Keratinocyte (primary cell): ENCODE results near the gene AP3M1. TPM values are rescaled to one million over a fixed set of nuclear protein-coding genes. Genes with fewer than 3 reads are reported as not detected.

Source experiments
- DNase-seq: peaks from one replicate; pipeline ENCODE4 v3.0.0-alpha.2; 2011; ENCODE audit warnings: low read depth, missing footprints, low spot score
- FAIRE-seq: peaks from 2 replicates; lab custom pipeline; 2011; peaks lifted over from hg19 to GRCh38; lab: Jason Lieb, UNC
- H2AFZ ChIP-seq: 2 replicates; pipeline ENCODE4 v1.6.0; 2012; ENCODE audit warnings: low read length, control low read depth, inconsistent platforms; ENCODE audit not compliant: control insufficient read depth
- H3K27ac ChIP-seq: 2 replicates; pipeline ENCODE4 v1.5.1; 2011; ENCODE audit warnings: low read length; ENCODE audit not compliant: control insufficient read depth, insufficient read depth
- H3K27me3 ChIP-seq: 3 replicates; pipeline ENCODE4 v1.6.0; 2011; ENCODE audit warnings: low read length; ENCODE audit not compliant: control insufficient read depth, insufficient read depth; ENCODE audit errors: extremely low read depth
- H3K36me3 ChIP-seq, 2 experiments: 2 replicates in 1 of 2; 3 replicates in 1 of 2; pipeline ENCODE4 v1.5.1; 2011; ENCODE audit warnings: low read length in 2 of 2, mild to moderate bottlenecking in 1 of 2; ENCODE audit not compliant: control insufficient read depth in 2 of 2, insufficient read depth in 2 of 2; ENCODE audit errors: extremely low read depth in 1 of 2
- H3K4me1 ChIP-seq: 3 replicates; pipeline ENCODE4 v1.5.1; 2011; ENCODE audit warnings: low read length; ENCODE audit not compliant: control insufficient read depth, insufficient read depth; ENCODE audit errors: extremely low read depth
- H3K4me2 ChIP-seq: 3 replicates; pipeline ENCODE4 v1.6.0; 2011; ENCODE audit warnings: low read depth, low read length; ENCODE audit not compliant: control insufficient read depth, insufficient read depth; ENCODE audit errors: extremely low read depth
- H3K4me3 ChIP-seq, 3 experiments: fragments of 200-600 bp in 1 of 3; sonication (generic) in 1 of 3; 2 replicates in 2 of 3; 3 replicates in 1 of 3; pipeline ENCODE4 v1.5.1; 2011 to 2016; ENCODE audit warnings: low read length in 3 of 3, mild to moderate bottlenecking in 3 of 3, control low read depth in 2 of 3, inconsistent platforms in 1 of 3, low read depth in 1 of 3, mixed read lengths in 1 of 3, mixed run types in 1 of 3, moderate library complexity in 1 of 3; ENCODE audit not compliant: control insufficient read depth in 2 of 3, insufficient read depth in 2 of 3; ENCODE audit errors: extremely low read depth in 1 of 3
- H3K79me2 ChIP-seq: 2 replicates; pipeline ENCODE4 v1.6.0; 2012; ENCODE audit warnings: low read length; ENCODE audit not compliant: control insufficient read depth, insufficient read depth
- H3K9ac ChIP-seq: 3 replicates; pipeline ENCODE4 v1.6.0; 2011; ENCODE audit warnings: low read length; ENCODE audit not compliant: control insufficient read depth, insufficient read depth; ENCODE audit errors: extremely low read depth
- H3K9me1 ChIP-seq: 3 replicates; pipeline ENCODE4 v1.6.0; 2011; ENCODE audit warnings: low read length; ENCODE audit not compliant: control insufficient read depth, insufficient read depth; ENCODE audit errors: extremely low read depth
- H3K9me3 ChIP-seq: 2 replicates; pipeline ENCODE4 v1.5.1; 2012; ENCODE audit warnings: low read depth, low read length; ENCODE audit not compliant: control insufficient read depth
- H4K20me1 ChIP-seq: 3 replicates; pipeline ENCODE4 v1.6.0; 2011; ENCODE audit warnings: low read length; ENCODE audit not compliant: control insufficient read depth, insufficient read depth; ENCODE audit errors: extremely low read depth
- EZH2 ChIP-seq: IDR thresholded peaks from one replicate; pipeline ENCODE4 v1.6.1; 2012; ENCODE audit warnings: inconsistent platforms, mild to moderate bottlenecking, low read length, moderate library complexity
- dilution Hi-C: fragments of 300-500 bp; cut with MboI; formaldehyde crosslinking; loops from one replicate; pipeline ENCODE4 v1.7.0; 2020; ENCODE audit warnings: low sequenced_read_pairs; ENCODE audit not compliant: extremely low pct_ligation_motif_present
- polyA plus RNA-seq, 5 experiments: library from polyadenylated mRNA; depleted of rRNA in 3 of 5; stranded (reverse) in 3 of 5; stranded (forward) in 1 of 5; unstranded in 1 of 5; fragments of >200 nt; gene quantifications; 1 replicate in 1 of 5; 2 replicates in 3 of 5; 3 replicates in 1 of 5; pipeline versions ENCODE4 v1.2.1 to v1.2.3, GENCODE V29; 2011 to 2012; ENCODE audit warnings: missing spikeins in 2 of 5, low read depth in 1 of 5, low replicate concordance in 1 of 5
- TF ChIP-seq, protein P1 (sequence below), 3 experiments: IDR thresholded peaks in 1 of 3; conservative IDR thresholded peaks in 1 of 3; optimal IDR thresholded peaks in 1 of 3; 2 replicates in 2 of 3; 3 replicates in 1 of 3; pipeline versions ENCODE3 to v1.5.1; 2011; ENCODE audit warnings: low read length in 3 of 3, mild to moderate bottlenecking in 3 of 3, moderate library complexity in 2 of 3, control low read depth in 1 of 3, inconsistent platforms in 1 of 3; ENCODE audit not compliant: insufficient read depth in 2 of 3; ENCODE audit errors: extremely low read depth in 1 of 3

The AP3M1 gene
- polyA plus RNA-seq, 1 donor (not counting 4 experiments of a cell fraction or from before 2014, with no cell fraction given) = 53.5 TPM

DNA sequence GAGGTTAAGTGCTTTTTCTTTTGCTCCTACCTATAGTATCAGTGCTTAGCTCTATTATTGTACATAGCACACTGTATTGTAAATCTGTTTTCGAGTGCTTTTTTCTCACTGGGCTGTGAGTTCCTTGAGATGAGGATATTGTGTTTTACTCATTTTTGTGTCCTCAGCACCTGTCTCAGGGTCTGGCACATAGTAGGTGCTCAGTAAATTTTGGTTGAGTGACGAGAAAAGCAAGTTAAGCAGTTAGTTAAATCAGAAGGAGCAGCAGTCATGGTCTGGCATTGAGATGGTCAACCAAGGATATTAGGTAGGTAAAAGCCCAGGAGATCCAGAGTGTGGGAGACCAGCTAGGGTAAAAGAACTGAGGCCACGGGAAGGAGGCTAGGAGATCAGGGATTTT, 51.2 kb downstream of the AP3M1 start:
- H3K79me2 ChIP-seq = no peaks in the 10 kb centered on the region
- TF ChIP-seq EZH2 = no peak
- TF ChIP-seq, protein P1, sequence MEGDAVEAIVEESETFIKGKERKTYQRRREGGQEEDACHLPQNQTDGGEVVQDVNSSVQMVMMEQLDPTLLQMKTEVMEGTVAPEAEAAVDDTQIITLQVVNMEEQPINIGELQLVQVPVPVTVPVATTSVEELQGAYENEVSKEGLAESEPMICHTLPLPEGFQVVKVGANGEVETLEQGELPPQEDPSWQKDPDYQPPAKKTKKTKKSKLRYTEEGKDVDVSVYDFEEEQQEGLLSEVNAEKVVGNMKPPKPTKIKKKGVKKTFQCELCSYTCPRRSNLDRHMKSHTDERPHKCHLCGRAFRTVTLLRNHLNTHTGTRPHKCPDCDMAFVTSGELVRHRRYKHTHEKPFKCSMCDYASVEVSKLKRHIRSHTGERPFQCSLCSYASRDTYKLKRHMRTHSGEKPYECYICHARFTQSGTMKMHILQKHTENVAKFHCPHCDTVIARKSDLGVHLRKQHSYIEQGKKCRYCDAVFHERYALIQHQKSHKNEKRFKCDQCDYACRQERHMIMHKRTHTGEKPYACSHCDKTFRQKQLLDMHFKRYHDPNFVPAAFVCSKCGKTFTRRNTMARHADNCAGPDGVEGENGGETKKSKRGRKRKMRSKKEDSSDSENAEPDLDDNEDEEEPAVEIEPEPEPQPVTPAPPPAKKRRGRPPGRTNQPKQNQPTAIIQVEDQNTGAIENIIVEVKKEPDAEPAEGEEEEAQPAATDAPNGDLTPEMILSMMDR (optimal IDR thresholded peaks at IDR 0.05 in 1 of 3, IDR thresholded peaks at IDR 0.05 in 1 of 3, conservative IDR thresholded peaks at IDR 0.05 in 1 of 3; ENCODE audit: extremely low read depth in 1 of 3, insufficient read depth in 2 of 3, low read length in 3 of 3) = no peak
- H3K4me1 ChIP-seq = peaks cover 12% of the 10 kb centered on the region
- H3K36me3 ChIP-seq = peaks cover 31 to 44% of the 10 kb centered on the region in 2 experiments
- no peak for FAIRE-seq
- no peaks in the 10 kb centered on the region for H4K20me1 ChIP-seq
- H3K4me3 ChIP-seq = peak overlapping the region in 1 of 3 experiments; percentile 17
- no peaks in the 10 kb centered on the region for H3K27me3 ChIP-seq
- peak overlapping the region; percentile 11 for H3K9ac ChIP-seq
- peak overlapping the region; percentile 16 for H3K27ac ChIP-seq
- no peaks in the 10 kb centered on the region for H3K9me1 ChIP-seq
- no peaks in the 10 kb centered on the region for H3K9me3 ChIP-seq
- H3K4me2 ChIP-seq = peak overlapping the region; percentile 59
- H2AFZ ChIP-seq = no peak overlapping the region
- dilution Hi-C loops = no loop called here
- DNase-seq = no peak

DNA sequence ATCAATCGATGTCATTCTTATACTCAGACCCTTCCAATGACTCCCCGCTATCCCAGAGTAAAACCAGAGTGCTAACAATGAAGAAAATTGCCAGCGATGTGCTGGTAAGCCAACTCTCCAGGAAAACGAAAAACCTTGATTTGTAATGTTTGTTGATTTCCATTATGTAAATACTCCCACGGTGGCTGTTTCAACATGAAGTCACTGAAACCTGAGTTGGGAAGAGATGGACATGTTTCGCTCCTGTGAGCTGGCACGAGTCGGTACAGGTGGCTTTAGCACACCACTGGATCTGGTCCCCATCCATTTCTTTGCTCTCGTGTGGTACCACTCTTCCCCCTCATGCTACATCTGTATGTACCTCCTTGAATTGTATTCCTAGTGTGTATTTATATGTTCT, 52.9 kb downstream of the AP3M1 start:
- H3K4me2 ChIP-seq = no peak overlapping the region
- H3K27me3 ChIP-seq = no peaks in the 10 kb centered on the region
- H3K9ac ChIP-seq = no peak overlapping the region
- H2AFZ ChIP-seq = no peak overlapping the region
- H3K4me1 ChIP-seq = peaks cover 12% of the 10 kb centered on the region
- peaks cover 4% of the 10 kb centered on the region for H4K20me1 ChIP-seq
- H3K9me1 ChIP-seq = no peaks in the 10 kb centered on the region
- H3K4me3 ChIP-seq = no peak overlapping the region
- H3K9me3 ChIP-seq = no peaks in the 10 kb centered on the region
- H3K79me2 ChIP-seq = no peaks in the 10 kb centered on the region
- DNase-seq = no peak
- no peak for FAIRE-seq
- TF ChIP-seq, protein P1 (optimal IDR thresholded peaks at IDR 0.05 in 1 of 3, IDR thresholded peaks at IDR 0.05 in 1 of 3, conservative IDR thresholded peaks at IDR 0.05 in 1 of 3; ENCODE audit: extremely low read depth in 1 of 3, insufficient read depth in 2 of 3, low read length in 3 of 3) = no peak
- TF ChIP-seq EZH2 = no peak
- H3K36me3 ChIP-seq = peaks cover 28 to 48% of the 10 kb centered on the region in 2 experiments
- no peak overlapping the region for H3K27ac ChIP-seq
- dilution Hi-C loops = no loop called here
